NCI-H82 treated with DMSO at 0.1 percent for 48 hours (cell line): ENCODE data around the gene EFNA5.
"Not testable (repeated sequence)": the region's sequence is repeated elsewhere in the genome, so short reads cannot be mapped to it uniquely, and the experiment has no call there.

Source experiments
- DNase-seq: peaks from one replicate; lab custom pipeline; 2025; ENCODE audit not compliant: unreplicated experiment; lab: John Stamatoyannopoulos, UW

EFNA5 gene

DNA sequence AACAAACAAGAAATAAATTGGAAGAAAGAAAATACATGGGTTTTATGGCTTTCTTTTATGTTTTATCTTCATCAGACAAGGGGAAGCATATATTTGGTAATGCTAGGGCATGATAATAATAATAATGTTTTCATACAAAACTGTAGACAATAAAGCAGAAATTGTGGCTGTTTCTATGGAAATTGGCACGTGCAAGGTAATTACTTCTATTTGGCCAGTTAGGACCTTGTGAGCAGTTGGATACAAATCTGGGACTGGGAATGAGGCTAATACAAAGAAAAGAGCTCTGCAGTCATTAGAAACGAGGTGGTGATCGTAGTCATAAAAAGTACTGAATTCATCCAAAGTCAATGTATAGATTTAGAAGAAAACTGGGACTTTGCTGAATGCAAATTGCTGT, 233.6 kb downstream of the EFNA5 start:
- no peak for DNase-seq

DNA sequence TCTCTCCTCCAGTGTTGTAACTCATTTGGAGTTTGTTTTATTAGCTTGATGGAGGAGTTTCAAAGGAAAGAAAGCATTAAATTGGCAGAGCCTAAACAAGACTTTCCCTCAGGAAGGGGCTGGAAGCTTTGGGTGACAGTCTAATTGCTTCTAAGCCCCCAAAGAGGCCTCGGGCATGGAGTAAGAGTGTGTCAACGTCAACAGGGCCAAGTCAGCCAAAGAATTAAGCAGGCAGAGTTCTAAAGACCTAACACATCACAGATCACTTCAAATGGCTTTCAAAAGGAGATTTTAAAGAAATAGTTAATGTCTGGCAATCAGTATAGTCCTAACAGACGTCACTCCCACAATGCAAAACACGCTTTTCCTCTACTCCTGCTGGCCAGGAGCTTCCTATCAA, 234.5 kb downstream of the EFNA5 start:
- no peak for DNase-seq

DNA sequence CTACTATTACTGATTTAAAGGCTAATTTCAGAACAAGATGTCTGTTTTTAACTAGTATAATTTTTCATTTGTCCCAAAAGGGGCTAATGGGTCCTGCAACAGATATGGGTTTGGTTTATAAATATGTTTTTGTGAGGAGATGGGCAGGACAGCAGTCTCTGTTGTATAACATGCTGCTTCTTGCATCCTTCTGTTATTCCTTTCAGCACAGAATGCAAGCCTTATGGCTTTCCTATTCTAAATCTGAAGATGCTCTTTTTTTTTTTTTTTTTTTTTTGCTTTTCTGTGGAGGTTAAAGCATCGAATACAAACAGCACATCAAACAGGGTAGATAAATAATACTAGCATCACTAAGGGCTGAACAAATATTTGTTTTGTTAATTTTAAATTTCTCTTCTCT, 235.7 kb downstream of the EFNA5 start:
- no peak for DNase-seq

GRCh38 chr5:107433646-107434045, 237.1 kb downstream of the EFNA5 start:
- DNase-seq: not testable (repeated sequence)

- DNase-seq: no peak
Observed at GRCh38 chr5:107431998-107432397, 238.7 kb downstream of the EFNA5 start.

DNA sequence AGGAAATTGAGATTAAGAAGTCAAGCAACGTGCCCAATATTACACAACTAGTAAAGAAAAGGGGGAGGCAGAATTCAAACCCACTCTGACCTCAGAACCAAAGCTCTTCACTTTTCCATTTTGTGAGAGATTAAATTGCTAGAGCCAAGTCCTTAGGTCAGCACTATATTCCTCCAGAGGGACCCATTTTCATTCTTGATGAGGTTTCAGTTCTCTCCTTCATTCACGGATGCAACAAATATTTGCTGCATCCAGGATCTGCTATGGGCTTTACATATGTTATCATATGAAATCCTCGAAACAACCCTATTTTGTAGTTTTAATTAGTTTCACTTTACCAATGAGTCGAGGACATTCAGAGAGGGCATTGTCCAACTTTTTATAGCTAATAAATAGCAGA, 239.2 kb downstream of the EFNA5 start:
- no peak for DNase-seq

DNA sequence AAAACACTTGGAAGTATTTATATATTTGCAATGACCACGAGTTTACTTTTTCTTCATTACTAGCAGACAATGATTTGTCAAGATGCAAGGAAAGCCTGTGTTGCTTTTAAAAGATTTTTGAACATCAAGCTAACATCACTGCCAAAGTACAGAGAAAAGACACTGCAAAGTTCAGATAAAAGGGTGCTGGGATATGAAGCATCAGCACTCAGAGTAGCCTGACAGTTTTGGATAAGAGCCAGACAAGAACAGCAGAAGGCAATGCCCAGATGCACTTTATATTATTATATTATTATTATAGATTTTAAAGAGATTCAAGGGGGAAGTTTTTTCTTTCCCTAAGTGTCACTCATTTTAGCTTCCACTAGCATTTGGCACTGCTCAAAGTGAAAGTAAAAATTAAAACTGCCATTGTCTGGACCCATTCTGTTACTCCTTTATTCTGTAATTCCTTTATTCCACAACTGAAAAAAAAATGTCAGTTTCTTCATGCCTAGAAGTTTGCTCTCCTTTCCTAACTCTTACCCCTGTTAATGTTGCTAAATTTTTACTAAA, 240.6 kb downstream of the EFNA5 start:
- DNase-seq: no peak

- DNase-seq: no peak
Observed at GRCh38 chr5:107428303-107428813, 242.4 kb downstream of the EFNA5 start.

DNA sequence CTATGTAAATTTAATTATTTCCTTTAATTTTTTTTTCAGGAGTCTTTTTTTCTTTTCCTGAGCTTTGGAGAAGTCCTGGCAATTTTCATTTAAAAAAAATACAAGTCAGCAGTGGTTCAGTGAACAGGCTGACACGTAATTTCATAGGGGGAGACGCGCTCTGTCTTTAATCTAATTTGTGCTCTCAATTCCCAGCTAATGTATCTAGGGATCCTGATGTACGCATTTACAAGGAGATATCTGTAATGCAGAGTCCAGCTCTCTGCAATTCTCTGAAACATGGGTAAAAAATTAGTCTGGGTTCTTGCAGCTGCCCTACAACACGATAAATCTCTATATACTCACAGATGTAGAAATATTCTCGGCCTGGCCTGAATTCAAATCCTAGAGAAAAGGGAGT, 243.9 kb downstream of the EFNA5 start:
- no peak for DNase-seq

- no peak for DNase-seq
Observed at GRCh38 chr5:107426209-107426608, 244.5 kb downstream of the EFNA5 start.

DNA sequence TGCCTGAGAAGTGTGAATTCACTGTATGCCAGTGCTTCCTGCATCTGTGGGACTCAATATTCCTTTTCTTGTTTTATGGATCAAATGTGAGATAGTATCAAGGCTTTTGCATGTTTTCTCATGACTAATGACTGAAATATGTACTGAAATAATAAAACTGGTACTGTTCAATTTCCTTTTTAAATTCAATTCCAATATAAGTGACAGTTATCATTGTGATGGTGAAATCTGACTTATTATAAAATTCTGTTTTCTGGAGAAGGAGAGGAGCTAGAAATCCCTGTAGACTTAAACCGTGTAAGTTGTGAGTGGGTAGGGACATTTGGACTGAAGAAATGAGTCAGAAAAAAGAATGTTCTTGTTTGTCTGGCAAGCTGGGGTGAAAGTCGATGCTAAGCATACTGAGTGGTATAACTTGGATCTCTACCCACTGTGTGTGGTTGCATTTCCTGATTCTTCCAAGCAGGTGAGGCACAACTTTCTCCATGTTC, 245.2 kb downstream of the EFNA5 start:
- no peak for DNase-seq

DNA sequence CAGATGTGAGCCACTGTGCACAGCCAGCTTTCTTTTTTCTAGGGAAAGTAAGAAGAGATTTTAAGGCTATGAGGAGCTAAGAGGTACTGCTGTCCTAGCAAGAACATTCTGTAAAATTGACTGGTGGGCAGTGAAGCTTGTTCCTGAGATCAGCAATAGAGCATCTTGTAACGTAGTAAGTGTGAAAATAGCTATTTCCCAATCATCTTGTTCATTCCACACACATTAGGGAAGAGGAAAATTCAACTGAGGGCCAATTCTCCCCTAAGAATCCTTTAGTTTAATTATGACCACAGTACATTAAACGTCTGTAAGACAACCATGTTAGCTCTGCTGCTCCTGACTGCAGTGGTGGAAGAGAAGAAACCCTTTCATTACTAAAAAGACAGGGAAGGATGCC, 246.2 kb downstream of the EFNA5 start:
- no peak for DNase-seq

DNA sequence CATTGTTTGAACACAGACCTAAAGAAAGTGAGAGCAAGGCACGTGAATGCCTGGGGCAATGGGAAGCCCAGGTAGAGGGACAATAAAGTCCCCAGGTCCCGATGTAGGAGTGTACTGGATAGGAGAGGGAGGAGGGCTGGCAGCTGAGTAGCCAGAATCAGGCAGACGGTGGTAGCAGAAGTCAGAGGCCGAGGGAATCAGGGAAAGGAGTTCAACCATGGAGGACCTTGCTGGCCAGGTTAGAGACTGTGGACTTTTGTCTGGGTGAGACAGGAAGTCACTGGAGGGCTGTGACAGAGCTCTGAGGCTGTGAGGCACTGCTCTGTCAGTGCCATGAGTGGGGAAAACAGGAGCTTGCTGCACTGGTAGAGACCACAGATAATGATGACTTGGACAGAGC, 248.2 kb downstream of the EFNA5 start:
- DNase-seq: no peak

GRCh38 chr5:107419498-107419897, 251.2 kb downstream of the EFNA5 start:
- no peak for DNase-seq

- no peak for DNase-seq
Observed at GRCh38 chr5:107418902-107419301, 251.8 kb downstream of the EFNA5 start.

DNA sequence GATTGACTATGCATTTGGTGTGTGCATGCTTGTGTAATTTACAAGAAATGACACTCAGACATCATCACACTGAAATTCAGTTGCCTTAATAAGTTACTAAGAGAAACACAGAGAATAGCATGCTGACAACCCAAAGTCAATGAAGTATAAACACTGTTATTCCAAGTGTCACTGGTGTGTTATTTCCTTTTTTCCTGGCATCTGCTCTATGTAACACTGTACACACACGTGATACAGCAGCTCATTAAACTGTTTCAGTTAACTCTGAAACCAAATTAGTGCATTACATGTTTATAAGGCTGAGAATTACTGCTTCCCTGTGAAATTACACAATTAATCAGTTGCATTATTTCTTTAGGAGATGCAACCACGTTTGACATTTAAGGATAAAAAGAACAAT, 252.7 kb downstream of the EFNA5 start:
- no peak for DNase-seq

DNA sequence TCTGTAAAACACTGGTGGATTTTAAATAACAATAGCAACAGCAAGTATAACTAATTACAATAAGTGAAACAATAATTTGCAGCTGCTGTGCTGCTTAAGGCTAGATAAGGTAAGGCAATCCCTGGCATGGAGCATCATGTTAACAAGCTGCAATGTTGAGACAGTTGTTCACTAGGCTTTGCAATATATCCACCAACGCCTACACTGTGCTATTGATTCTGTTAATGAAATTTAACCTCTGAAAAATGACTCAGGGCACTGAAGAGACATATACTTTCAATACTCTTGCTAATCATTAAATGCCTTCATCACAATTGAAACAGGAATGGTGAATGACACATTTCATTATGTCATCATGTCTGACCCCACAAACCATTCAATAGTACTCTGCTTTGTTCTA, 255.0 kb downstream of the EFNA5 start:
- no peak for DNase-seq

DNA sequence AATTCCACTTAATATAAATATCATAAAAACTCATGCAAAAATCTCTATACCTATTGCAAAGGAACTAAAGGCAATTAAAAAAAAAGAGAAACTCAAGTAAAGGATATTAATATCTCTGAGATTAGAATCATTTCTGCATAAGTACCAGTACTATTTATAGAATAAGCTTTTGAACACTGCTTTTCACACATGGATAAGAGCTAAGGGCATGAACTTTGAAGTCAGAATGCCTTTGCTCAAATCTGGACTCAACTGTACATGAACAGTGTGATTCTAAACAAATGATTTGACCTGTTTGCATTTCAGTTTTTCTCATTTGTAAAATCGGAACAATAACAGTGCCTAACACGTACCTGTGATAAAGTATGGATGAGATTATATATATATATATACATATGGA, 255.9 kb downstream of the EFNA5 start:
- no peak for DNase-seq

DNA sequence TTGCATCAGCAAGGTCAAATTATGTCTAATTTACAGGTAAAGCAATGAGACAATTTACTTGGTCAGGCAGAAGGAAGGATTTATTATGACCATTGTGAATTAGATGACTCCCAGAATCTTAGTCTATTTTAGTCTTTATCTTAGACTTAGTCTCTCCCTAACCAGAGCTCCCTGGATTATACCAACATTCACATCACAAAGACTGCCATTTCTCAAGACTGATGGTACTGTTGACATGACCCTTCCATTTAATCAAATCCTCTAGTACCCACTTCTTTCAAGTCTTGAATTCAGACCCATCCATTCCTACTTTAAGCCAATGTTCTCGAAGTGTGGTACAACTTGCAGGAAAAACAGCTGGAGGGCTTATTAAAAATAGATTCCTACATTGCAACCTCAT, 257.0 kb downstream of the EFNA5 start:
- DNase-seq: no peak

- DNase-seq: no peak
Observed at GRCh38 chr5:107408564-107408963, 262.2 kb downstream of the EFNA5 start.

- no peak for DNase-seq
Observed at GRCh38 chr5:107407713-107408298, 262.9 kb downstream of the EFNA5 start.

DNA sequence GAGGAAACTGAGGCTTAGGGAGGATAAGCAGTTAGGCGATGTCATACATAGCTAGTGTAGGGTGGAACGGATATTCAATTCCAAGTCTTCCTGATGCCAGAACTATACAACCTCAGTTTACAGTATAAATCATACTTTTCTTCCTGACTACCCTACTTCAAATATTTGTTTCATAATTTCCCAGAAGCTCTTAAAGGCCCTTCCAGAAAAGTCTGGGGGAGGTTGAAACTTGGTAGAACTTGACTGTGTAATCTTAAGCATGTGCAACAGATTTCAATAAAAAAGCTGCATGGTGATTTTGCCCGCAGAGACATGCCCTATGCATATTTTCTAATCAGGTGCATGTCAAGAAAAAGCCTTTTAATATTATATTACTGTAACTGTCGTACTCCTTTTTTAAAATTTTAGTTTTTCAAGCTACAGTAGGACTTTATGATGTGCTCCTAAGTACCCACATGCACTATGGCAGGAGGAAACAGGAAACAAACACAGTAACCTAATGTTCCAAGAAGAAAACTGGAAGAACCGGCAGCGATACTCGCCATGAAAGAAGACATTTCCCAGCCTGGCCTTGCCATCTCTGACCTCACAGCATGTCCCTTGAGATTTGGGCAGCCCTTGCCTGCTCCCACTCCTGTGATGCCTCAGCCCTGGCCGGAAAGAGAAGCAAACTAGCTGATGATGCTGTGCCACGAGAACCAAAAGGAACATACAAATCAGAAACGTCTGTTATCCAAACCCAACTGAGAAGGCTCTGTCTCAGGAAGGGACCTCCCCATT, 266.0 kb downstream of the EFNA5 start:
- no peak for DNase-seq
